DMS53 (cell line): ENCODE results near the gene MYL4.
"Not testable (repeated sequence)": the region's sequence is repeated elsewhere in the genome, so short reads cannot be mapped to it uniquely, and the experiment has no call there.

ENCODE experiments used
- DNase-seq: peaks from one replicate; lab custom pipeline; 2025; lab: John Stamatoyannopoulos, UW

MYL4 gene

DNA sequence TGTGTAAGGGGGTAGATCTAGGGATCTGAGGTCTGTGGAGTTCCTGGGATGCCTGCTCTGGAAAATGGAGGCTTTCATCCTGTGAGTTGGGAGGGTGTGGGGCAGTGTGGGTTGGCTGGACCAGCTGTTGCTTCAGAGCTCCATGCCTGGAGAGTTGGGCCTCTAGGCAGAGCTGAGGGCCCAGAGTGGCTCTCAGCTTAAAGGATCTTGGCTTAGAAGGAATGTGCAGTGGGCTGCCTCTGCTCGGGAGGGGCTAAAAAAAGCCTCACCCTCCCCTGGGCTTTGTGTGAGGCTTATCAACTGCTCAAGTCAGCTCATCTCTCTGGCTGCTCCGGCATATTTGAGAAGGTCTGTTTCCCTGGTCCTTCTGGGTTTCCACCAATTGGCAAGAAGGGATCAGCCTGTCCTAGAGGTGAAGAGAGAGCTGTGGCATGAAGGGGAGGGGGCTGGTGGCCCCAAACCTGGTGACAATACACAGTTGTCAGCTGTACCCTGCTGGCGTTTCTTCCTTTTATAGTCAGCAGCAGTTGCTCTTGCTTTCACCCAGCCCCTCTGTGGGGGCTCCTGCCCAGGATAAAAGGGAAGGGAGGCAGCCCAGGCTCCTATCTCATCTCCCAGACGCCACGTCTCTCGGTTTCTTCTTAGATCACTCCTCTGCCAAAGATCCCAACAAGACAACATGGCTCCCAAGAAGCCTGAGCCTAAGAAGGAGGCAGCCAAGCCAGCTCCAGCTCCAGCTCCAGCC lies at the start of gene MYL4:
Gene MYL4, plus strand, starts transcription at position 605 of the 745 bp plus-strand sequence. Its CDS starts 75 bp downstream, at position 680.
- no peak for DNase-seq

DNA sequence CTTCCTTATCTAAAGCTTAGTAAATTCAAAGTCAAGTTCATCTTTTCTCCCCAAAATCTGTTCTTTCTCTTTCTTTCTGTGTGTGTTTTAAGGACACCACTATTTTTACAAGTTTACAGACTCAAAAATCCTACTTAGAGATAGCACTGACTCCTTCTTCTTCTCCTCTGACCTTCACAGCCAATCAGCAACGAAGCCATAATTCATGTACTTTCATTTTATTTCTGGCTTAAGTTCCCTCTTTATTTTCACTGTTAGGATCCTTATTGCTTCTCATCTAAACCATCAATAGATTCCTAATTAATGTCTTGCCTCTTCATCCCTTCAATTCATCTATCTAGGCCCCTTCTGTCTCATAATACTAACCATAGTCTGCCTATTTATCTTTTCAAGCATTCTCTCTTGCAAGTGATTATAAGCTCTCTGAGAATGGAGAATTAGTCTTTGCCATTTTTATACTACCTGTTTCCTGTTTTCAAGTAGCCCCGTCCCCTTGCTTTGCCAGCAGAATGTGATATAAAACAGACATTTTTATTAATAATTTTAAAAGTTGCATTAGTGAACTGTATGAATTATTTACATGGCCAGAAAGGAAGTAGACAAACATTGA lies 47.0 kb upstream of the MYL4 start:
- DNase-seq, result no peak

DNA sequence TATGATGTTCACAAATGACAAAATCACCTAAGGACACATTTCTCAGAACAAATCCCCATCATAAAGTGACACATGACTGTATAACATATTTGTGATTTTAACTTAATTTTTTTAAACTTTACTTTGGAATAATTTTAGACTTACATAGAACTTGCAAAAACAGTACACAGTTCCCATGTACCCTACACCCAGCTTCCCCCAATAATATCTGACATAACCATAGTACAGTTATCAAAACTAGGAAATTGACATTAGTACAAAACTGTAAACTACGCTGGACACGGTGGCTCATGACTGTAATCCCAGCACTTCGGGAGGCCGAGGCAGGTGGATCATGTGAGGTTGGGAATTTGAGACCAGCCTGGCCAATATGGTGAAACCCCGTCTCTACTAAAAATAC lies 44.9 kb upstream of the MYL4 start:
- no peak for DNase-seq

DNA sequence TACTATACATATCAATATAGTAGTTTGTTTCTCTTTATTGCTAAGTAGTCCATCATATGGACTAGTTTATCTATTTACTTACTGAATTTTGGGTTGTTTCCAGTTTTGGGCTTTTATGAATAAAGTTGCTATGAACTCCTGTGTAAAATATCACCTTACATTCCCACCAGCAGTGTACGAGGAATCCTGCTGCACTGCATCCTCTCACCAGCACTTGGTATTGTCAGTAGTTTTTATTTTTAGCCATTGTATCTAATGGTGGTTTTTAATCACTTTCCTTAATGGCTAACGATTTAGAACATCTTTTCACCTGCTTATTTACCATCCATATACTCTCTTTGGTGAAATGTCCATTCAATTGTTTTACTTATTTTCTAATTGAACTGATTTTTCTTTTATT lies 44.0 kb upstream of the MYL4 start:
- DNase-seq, result no peak

DNA sequence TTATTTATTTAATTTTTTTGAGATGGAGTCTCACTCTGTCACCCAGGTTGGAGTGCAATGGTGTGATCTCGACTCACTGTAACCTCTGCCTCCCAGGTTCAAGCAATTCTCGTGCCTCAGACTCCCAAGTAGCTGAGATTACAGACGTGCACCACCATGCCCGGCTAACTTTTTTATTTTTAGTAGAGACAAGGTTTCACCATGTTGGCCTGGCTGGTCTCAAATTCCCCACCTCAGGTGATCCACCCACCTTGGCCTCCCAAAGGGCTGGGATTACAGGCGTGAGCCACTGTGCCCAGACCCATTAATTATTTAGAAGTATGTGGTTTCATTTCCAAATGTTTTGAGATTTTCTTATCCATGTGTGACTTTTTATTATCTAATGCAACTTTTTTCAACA lies 42.3 kb upstream of the MYL4 start:
- not testable (repeated sequence) for DNase-seq

DNA sequence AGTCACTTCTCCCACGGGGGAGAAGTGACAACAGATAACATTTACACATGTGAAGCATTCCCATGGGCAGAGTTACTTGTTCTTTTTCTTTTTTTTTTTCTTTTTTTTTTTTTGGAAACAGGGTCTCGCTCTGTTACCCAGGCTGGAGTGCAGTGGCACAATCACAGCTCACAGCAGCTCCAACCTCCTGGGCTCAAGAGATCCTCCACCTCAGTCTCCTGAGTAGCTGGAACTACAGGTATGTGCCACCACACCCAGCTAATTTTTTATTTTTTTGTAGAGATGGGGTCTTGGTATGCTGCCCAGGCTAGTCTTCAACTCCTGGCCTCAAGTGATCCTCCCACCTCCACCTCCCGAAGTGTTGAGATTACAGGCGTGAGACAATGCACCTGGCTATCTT lies 40.3 kb upstream of the MYL4 start:
- not testable (repeated sequence) for DNase-seq

- DNase-seq, result no peak
Observed at GRCh38 chr17:47170710-47171109, 38.4 kb upstream of the MYL4 start.

- no peak for DNase-seq
Observed at GRCh38 chr17:47172696-47173565, 36.2 kb upstream of the MYL4 start.

DNA sequence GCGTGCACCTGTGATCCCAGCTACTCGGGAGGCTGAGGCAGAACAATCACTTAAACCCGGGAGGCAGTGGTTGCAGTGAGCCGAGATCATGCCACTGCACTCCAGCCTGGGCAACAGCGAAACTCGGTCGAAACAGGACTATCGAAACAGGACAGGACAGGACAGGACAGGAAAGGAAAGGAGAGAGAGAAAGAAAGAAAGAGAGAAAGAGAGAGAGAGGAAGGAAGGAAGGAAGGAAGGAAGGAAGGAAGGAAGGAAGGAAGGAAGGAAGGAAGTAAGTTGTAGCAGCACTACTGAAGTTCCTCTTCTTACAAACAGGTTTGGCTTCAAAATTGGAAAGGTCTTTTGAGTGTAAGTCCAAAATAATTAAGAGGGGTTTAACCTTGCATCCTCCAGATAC lies 34.3 kb upstream of the MYL4 start:
- not testable (repeated sequence) for DNase-seq

DNA sequence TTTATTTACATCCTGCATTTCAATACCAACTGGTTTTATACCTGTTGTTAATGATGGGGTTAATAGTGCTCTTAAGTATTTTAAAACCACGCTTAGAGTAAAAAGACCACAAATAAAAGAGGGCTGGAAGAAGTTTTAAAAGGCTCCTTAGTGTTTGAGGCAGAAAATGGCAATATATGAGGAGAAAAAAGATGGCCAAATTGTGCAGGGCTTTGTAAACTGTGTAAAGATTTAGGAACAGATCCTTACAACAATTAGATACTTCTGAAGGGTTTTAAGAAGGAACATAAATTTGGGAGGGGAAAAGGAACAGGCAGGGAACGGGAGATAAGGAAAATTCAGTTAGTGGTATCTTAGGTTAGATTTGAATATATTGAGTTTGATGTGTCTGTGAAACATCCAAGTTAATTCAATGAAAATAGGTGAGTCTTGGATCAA lies 32.7 kb upstream of the MYL4 start:
- DNase-seq, result no peak

DNA sequence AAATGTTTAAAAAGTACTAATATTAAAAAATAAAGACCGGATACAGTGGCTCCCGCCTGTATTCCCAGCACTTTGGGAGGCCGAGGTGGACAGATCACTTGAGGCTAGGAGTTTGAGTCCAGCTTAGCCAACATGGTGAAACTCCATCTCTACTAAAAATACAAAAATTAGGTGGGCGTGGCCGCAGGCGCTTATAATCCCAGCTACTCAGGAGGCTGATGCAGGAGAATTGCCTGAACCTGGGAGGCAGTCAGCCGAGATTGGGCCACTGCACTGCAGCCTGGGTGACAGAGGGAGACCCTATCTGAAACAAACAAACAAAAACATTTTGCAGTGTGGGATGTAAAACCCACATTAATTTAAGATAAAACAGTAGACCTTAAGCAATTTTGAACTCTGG lies 31.9 kb upstream of the MYL4 start:
- no peak for DNase-seq

DNA sequence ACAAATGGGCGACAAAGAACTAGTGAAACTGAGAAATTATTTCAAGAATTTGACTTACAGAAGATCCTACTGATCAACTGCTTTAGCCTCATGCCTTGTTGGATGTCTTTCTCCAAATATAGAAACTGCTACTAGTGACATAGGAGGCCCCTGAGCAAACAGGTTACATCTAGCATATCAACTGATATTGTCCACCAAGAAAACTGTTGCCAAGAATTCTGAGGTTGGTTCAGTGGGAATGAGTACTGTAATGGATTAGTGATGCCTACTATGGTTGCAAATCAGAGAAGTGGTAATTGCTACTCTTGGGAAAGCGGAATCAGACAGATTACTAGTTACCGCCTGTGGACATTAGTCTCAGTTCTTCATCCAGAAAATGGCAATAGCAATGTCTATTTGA lies 30.0 kb upstream of the MYL4 start:
- DNase-seq, result no peak

- DNase-seq, result no peak
Observed at GRCh38 chr17:47180337-47180736, 28.8 kb upstream of the MYL4 start.

DNA sequence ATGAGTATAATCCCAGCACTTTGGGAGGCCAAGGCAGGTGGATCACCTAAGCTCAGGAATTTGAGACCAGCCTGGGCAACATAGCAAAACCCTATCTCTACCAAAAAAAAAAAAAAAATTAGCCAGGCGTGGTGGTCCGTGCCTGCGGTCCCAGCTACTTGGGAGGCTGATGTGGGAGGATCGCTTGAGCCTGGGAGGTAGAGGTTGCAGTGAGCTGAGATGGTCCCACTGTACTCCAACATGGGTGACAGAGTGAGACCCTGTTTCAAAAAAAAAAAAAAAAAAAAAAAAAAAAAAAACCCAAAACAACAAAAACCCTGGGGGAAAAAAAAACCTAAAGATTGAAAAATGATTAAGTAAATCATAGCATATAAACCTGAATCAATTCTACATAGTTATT lies 28.2 kb upstream of the MYL4 start:
- DNase-seq, result not testable (repeated sequence)

DNA sequence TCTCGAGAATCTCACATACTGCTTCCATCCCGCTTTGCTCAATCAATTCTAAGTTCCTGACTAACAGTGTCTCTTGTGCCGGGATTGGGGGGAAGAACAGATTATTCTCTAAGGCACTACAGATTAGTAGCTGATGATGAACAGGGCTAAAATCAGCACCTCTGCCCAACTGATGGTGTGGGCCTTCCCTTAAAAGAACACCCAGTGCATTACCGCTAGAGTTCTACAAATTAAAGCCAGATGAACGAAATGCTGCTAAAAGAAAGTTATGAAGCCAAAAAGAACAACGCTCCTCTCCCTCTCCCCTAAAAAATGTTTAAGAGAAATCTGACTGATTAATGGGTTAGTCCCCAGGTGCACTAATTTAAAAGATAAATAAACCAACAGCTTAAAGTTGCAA lies 24.5 kb upstream of the MYL4 start:
- no peak for DNase-seq

DNA sequence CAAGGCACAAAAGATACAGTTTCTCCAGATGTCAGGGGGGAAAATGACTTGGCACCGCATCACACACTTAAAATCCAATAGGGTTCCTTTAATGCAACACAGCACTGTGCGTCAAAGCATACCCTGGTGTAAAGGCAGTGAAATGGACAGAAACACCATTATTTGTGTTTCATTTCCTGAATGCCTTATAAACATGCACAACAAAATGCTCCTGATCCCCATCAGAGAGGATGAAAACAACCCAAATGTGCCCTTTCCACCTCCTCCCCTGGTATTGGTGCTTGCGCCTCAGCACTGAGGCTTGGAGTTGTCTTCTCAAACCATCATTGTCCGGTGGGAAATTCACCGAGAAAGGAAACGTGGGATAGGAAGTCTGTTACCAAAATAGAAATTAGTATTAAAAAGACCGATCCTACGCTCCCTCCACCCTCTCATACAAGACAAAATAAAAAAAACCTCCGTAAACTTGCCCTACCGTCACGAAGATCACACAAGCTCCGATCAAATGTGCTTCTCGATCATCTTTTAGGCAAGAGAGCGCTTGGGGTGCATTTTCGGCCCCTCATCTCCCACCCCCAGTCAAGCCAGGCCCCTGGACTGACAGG lies 20.8 kb upstream of the MYL4 start:
- DNase-seq, result peak; percentile 57

DNA sequence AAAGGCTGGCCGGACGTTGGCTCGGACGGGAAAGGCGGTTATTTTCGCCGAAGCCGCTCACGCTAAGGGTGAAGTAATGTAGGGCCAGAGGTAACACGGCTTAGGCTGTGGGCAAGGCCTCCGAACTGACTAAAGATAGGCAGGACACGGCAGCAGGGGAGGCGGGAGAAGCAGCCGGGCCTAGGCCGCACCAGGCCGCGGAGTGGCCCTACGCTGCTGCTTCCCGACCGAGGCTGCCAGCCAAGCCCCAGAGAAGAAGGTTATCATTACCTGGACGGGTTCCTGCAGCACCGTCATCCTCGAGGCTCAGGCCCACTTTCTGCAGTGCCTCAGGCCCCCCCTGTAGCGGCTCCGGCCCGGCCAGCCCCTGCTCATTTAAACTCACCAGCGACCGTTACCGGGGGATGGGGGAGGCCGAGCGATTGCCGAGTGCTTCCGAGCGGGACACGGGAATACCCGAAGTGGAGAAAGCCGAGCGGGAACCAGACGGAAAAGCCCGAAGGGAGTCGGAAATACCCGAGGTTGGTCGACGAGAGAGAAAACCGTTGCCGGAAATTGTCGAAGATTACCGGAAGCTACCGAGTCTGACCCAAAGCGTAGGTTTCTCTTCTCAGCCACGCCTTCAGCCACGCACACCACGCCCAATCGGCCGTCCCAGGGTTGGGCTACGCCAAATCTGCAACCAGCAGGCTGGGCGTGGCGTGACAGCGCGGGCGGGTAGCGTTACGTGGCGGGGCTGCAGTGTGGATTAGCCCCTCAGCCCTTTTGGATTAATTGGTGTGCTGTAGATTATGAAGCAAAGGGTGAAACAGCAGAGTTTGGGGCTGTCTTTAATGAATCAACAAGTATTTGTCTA lies 20.0 kb upstream of the MYL4 start, which contains the start of gene CDC27:
Gene CDC27, minus strand, starts transcription at position 420 of the 856 bp plus-strand sequence. Its CDS starts 123 bp downstream, at position 297.
- DNase-seq, result peak; percentile 99

DNA sequence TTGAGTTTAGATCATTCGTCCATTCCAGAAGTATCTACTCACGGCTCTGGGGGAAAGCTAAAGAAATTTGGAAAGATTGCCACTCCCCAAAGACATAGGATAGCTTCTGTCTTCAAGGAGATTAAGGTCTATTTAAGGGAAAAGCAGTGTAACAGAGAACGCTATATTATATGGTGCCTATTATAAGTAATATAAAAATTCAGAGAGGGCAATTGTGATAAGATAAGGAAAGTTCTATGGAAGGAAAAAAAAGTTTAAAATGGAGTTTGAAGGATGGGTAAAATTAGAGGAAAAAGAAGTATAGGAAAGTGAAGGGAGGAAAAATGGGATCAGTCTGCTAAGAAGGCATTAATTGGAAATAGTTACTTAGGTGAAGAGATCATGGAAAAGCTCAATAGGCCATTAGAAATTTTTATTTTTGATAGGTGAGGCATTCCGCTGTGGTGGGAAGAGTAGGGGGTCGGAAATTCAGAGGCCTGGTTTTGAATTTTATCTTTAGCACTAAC lies 19.4 kb upstream of the MYL4 start:
- DNase-seq, result no peak

DNA sequence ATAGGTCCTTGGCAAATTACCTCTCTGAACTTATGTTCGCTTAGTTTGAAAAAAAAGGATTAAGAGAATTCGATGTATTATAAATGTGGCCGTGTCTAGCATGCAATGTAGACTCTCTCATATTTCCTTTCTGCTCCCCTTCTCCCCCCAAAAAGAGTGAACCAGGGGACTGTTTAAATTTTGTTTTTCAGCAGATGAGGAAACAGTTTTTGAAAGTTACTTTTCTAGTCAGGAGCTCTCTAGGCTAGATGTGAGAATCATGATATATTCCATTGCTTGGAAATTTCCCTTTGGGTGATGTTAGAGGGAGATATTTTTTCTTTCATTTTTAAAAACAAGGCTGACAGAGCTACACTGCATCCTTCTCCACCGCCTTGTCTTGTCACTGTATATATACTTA lies 18.9 kb upstream of the MYL4 start:
- DNase-seq, result no peak

GRCh38 chr17:47190770-47191169 lies 18.4 kb upstream of the MYL4 start:
- DNase-seq, result no peak

- peak; percentile 96 for DNase-seq
Observed at GRCh38 chr17:47192554-47192953, 16.6 kb upstream of the MYL4 start.
